HG03139 (cell line): ENCODE measurements around the gene DTYMK.
A peak's percentile ranks its signal among the peaks of the same experiment; 100 is the strongest.

Experiments
- ATAC-seq: cut with Tn5 transposase; IDR thresholded peaks from one replicate; pipeline ENCODE4 v1.9.1; 2021; ENCODE audit not compliant: unreplicated experiment

The DTYMK gene

DNA sequence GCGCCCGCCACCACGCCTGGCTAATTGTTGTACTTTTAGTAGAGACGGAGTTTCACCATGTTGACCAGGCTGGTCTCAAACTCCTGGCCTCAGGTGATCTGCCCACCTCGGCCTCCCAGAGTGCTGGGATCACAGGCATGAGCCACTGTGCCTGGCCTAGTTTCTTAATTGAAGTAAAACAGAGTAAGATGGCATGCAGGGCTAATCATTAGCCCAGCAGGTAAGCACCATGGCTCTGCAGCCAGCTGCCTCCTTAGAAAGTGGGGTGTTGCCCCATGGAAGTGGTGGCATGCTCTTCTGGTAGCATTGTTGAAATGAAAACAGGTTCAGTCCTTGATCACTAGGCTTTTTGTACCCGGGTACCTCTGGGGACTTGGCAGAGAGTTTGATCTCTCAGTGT is 36.7 kb downstream of the DTYMK start:
- ATAC-seq: no peak

DNA sequence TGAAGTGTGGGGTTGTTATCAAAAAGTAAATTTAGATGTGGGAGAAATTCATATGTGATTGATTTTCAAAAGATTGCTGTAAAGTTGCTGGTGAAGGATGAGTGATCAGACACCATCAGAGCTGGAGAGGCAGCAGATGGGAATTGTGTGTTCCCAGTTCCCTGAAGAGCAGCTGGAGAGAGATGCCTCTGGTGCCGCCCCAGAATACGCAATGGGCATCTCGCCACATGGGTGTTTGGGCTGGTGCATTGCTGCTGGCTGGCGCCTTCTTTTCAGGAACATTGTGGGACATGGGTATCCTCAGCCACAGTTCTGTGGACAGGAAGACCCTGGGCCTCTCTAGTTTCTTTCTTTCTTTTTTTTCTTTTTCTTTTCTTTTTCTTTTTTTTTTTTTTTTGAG is 37.2 kb downstream of the DTYMK start:
- ATAC-seq: no peak

DNA sequence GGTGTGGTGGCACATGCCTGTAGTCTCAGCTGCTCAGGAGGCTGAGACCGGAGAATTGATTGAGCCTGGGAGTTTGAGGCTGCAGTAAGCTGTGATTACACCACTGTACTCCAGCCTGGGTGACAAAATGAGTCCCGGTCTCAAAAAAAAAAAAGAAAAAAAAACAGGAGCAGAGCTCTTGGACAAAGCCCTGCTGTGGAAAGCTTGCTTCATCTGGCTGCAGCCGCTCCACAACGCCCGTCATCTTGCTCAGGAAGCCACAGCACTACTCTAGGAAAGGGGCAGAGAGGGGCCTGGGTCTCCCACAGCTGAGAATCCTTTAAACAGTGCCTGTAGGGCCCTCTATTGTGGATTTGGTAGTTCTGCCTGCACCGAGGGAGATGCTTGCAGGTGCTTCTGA is 38.2 kb downstream of the DTYMK start:
- no peak for ATAC-seq

DNA sequence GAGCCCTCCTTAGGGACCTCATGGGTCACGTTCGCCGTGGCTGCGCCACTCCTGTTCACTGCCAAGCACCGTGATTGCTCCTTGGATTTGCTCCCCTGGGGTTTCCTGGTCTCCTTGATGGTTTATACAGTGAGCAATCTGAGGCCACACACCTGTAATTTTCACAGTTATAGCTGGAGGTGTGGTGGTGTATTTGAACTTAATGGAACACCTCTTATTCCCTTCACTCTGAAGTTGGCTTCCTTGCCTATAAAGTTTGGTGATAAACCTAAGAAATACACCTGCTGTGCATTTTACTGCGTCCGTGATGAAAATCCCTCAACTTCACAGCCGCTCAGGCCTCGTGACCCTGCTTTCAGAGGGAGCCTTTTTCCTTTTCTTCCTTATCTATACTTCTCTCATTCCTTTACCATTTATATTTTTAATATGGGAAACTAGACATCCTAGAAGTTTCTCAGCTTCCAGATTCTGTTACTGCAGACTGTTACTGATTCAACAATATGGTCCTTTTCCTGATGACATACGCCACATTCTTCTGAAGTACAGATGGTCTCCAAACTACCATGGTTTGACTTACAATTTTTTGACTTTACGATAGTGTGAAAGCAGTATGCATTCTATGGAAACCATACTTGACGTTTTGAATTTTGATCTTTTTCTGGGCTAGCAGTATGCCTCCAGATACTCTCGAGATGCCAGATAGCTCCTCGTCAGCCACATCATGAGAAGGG is 40.5 kb downstream of the DTYMK start:
- no peak for ATAC-seq

DNA sequence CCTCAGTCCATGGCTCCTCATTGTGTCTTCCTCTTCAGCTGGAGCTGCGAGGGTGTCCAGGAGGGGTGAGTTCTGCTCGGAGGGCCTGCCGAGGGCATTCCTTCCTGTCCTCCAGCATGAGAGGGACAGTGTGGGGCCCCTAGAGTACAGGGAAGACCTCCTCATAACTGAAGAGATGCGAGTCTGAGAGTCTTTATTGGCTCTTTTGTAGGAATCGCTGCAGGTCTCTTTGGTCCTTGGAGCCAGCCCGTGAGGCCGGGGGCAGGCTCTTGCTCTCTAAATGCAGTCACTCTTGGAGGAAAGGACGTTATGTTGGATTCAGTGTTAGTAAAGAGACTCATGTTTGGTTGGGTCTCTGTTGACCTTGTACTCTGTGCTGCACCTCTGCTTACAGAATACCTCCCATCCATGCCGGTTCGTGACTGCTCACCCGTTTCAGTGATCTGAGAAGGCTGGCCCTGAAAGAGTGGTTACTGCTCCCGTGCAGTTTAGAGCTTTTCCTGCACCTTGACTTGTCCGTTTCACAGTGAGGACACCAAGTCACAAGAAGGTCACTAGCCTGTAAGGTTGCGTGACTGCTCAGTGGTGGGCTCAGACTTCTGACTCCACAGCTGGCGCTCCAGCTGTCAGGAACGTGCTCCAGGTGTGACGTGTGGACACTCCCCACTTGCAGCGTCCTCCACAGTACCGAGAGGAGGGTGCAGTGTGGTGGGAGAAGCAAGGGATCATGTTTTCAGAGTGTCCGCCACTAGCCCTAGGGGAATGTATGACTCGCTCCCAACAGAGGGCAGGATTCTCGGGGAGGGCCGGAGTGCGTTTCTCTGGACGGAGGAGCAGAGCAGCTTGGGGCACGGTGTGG is 41.3 kb downstream of the DTYMK start:
- no peak for ATAC-seq

DNA sequence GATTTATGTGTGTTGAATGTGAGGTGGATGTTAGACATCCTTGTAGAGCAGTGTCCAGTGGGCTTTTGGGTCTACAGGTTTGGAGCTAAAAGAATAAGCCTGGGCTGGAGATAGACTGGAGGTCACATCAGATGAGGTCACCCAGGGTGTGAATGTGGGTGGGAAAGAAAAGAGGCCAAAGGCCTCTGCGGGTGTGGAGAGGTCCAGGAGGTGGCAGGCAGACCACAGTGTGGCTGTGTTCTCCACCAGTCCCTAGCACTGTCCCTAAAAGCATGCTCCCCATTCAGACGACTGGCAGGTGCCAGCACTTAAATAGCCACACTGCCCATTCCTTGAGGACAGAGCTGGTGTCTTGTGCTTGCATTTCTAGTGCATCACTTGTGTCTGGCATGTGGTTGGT is 45.0 kb downstream of the DTYMK start:
- no peak for ATAC-seq

DNA sequence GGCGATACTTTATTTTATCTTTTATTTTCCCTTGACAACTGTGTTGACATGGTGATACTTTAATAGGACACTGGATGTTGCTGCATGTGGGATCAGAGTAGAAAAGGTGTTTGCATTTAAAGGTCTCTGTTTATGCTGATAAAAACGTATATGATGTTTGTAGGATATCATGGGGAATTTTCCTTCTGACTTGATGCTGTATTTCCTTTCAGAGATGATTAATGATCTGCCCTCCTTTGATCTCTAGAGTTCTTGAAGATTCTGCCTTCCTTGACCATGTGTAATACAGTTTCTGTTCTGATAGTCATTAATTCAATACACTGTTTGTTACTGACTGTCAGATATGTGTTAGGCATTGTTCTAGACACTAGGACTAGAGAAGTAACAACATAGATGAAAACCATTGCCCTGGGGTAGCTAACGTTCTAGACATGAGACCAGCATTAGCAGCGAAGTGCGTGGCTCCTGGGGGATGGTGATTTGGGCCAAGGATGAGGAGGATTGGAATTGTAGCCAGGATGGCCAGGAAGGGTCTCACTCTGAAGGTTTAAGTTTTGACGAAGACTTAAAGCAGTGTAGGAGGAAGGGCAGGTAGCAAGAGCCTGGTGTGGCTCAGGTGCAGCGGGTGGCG is 46.3 kb downstream of the DTYMK start:
- no peak for ATAC-seq

DNA sequence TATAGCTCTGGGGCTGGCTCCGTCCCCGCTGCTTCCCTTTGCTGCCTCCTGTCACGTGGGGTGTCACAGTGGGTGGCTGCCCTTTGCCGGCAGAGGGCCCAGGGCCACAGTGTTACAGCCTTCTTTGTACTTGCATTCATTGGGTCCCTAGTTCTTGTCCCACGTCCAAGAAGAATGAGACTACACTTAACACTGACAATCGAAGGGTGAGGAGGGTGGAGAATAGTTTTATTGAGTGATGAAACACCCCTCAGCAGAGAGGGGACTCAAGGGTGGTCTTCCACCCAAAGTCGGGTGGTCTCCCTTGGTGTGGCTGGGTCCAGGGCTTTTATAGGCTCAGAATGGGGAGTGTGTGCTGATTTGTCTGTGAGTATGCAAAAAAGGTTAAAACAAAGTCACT is 47.2 kb downstream of the DTYMK start:
- no peak for ATAC-seq

DNA sequence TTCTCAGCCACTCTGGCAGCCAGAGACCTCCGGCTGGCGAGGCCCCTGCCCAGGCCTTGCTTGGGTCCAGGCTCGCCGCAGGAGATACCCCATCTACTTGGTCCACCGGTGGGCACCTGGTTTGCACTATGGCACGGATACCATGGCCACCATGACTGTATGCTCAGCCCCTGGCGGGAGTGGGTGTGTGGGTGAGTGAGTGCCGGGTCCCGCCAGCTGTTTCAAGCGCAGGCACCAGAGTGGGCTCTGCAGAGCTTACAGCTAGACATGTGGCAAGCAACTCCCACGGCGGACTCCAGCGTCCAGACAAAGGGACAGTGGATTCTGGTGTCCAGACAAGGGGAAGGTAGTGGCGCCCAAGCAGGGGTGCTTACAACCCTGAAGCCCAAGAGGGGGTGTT is 47.7 kb downstream of the DTYMK start:
- ATAC-seq: no peak

DNA sequence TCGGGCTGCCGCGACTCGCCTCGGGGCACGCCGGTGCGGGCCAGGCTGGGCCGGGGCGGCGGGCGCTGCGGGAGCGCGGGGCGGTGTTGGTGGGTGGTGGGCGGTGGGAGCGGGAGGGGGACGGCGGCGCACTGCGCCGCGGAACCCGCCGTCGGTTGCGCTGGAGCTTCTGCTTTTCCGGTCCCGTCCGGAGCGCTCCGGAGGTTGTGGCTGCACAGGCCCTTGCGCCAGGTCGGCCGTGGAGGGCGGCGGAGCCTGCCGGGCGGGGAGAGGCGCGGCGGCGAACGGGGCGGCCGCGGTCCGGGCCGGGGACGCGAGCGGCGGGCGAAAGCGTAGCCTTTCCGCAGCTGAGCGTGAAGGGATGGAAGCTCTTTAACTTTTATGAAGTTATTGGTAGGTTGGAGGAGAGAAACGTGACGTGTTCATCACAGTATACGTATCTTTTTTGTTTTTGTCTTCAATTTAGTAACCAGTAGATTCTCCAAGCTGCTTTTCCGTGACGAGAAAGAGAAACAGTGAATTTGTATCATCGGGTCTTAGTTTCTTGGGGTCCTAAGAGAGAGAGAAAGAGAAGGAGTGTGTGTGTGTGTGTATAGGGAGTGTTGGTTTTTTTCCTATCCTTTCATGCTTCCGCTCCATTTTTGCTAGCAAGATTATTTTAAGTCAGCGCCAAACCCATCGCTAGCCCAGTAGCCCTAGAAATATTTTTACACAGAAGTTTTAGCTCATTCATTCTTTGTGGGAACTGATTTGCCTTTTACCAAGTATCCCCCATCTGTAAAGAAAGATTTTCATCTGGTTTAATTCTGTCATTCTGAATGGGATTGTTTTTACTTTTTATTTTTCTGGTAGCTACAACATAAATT is 48.6 kb downstream of the DTYMK start:
- peak; percentile 10 for ATAC-seq

DNA sequence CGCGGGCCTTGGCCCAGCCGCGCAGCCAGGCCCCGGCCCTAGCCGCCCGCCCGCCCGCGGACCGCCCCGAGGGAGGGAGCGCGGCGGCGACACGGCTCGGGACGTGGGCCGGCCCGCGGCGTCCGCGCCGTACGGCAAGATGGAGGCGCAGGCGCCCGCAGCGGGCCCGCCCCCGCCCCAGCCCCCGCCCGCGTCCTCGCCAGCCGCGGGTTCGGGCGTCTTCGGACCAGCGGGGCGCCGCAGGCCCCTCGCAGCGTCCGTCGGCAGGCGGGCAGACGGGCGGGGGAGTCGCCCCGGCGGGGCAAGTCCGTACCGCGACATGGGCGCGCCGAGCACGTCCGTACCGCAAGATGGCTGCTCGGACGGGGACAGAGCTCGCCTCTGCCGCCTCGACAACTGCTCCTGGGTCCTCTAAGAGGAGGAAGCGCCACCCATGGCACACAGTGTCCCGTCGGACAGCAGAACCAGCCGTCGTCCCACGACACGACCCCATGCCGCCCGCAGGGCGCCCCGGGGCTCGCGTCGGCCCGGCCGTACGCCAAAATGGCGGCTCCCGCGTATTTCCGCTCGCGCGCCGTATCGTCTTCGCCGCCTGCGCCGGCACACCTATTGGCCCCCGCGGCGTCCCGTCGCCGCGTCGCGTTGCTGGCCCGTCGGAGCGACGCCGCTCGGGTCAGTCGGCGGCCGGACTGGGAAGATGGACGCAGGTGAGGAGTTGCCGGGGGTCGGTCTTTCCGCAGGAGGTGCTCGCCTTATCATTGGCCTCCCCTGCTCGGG is 49.4 kb downstream of the DTYMK start, which contains the start of the genes ATG4B and THAP4:
ATG4B (plus strand) TSS at position 676 of the 777 bp plus-strand sequence; CDS start at position 698, 22 bp downstream.
THAP4 (minus strand) TSS at position 141 of the 777 bp plus-strand sequence. CDS start 141 bp downstream, outside the sequence.
- peak; percentile 52 for ATAC-seq

DNA sequence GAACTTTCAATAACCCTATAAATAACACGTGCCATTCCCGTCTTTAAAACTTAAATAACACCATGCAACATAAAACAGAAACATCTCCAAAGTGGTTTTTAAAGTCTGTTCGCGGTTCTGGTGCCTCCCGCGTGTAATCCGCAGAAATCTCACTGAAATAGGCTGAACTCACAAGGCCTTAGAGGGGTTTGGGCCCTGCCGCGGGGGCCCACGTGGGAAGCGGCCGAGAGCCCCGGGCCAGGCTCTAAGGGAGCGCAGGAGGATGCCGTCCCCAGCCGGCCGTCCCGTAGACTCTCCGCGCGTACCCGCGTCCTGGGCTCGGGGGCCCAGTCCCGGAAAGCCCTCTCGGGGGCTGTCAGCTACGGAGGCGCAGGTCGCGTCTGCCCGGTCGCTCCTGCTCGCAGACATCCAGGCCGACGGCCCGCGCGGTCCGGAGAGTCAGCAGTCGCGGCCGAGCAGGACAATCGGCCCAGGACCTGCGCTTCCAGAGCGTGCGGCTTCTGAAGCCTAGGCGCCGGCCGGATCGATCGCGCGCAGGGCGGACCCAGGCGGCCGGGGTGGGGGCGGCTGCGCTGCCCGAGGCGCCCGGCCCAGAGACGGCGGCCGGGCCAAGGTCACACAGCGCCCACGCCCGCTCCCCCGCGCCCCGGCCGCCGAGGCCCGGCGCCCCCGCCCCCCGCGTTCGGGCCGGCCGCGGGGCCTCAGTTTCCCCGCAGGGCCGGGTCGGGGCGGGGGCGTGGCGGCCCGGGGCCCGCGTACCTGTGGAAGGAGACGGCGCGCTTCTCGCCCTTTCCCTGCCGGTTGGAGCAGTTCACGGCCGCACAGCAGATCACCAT is 50.2 kb downstream of the DTYMK start:
- ATAC-seq: peak; percentile 23

DNA sequence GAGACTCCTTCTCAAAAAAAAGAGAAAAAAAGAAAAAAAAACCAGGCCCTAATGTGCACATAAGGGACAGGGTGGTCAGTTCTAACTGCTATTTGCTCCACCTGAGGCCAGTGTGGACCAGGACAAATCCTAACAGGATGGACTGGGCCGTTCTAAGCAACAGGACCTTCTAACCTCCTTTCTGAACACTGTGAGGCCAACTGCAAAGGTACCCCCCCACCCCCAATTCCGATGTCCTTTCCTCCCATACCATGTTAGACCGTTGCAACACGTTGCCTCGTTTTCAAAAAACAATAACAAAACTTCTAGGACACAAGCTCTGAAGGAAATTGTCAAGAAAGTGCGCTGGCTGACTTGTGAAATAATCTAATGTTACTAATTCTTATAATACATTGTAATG is 50.9 kb downstream of the DTYMK start:
- no peak for ATAC-seq

DNA sequence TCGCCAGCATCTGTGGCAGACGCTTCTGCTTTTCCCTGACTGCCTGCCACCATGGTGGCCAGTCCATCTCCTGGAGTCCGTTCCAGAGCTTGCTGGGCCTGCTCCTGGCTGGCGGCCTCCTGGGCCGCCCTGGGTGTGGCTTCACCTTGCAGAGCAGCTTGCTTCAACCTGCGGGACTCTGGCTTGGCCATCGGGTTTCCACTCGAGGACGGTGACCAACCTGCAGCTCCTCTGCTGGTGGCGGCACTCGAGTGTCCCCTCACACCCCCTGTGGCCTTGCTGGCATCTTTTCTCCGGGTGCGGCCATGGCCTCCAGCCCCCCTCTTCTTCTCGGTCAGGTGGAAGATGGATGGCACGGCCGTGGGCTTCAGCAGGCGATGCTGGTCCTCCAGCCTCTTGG is 53.1 kb downstream of the DTYMK start:
- ATAC-seq: no peak

DNA sequence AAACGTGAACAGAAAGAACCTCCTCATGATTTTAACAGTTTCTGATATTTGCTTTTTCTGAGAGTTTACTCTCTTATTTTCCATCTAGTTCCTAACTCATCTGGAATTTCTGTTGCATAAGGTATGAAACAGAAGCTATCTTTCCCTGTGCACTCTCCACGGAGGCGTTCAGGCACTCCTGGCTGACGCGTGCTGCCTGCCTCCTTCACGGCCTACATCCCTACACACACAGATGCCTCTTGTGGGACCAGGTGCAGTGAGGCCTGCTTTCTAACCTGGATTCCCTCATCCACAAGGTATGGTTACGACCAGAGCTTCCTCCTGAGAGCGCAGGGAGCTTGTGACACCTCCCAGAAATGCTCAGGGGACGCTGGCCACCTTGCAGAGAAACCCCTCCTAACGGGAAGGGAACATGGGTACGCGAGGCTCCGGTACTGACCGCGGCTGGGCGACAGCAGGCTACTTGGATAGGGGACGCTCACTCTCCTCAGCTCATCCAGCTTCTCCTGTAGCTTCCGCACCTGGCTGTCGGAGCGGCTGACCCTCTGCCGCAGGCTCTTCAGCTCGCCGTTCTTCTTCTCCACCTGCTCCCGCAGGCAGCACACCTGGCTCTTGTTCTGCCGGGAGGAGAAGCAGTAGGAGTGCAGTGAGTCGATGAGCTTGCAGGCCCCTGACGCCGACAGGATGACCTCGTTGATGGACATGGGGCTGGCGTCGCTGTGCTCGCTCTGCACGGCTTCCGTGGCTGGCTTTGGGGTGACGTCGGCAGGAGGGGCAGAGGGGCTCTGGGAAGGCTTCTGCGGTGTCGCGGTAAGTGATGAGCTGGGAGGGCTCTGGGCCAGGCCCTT is 53.9 kb downstream of the DTYMK start:
- no peak for ATAC-seq

DNA sequence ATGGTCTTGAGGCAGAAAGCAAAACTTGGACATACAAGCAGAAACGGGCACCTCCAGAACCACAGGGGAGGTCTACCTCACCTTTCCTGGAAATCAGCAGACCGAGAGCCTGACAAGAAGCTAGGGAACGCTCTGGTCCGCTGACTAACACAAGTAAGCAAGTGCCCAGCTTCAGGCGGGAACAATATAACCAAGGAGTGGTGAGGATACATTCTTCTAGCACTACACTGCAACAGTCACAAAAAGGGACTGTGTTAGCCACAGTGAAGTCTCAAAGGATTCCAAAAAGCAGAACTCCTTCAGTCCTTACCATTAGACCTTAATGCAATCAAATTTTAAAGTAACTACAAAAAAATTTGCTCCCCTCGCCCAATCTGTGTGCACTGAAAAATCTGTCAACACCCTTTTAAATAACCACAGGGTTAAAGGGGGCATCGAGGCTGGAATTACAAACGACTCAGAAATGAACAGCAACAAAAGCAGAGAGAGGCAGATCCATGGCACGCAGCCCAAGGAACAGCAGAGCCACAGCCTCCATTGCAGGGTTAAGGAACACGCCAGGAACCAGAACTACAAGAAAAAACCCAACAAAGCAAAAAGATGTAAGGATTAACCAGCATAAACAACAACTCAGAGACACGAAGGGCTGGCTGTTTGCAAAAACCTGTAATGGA is 56.7 kb downstream of the DTYMK start:
- ATAC-seq: no peak

DNA sequence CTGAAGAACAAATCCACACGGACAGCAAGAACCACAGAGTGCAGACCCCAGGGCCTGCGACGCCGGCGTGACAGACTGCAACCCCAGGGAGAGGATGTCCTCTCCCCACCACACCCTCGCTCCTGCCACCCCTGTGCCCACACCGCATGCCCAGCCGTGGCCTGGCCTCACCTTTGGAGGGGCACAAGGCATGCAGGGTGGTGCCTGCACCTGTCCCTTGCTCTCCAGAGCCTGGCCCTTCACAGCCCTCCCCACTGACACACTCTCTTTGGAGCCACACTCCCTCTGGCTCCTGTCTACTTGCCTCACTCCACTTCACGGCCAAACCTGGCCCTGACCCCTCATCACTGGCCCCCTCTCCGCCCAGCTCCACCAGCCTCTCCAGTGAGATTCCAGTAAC is 58.9 kb downstream of the DTYMK start:
- no peak for ATAC-seq
